Heart left ventricle (tissue), 16 donors: ENCODE data around the gene SERPINE3. TPM values are rescaled to one million over a fixed set of nuclear protein-coding genes. Genes with fewer than 3 reads are reported as not detected.

Experiments used
- ATAC-seq, 4 donors: fragments of 200-7000 bp; cut with Tn5 transposase; one replicate each; pipeline ENCODE4 v1.9.1; 2020 to 2022; ENCODE audit warnings: moderate library complexity in 4 of 4, mild to moderate bottlenecking in 3 of 4, moderate number of reproducible peaks in 1 of 4
- DNase-seq, 5 donors: peaks; one replicate each; pipeline ENCODE4 v3.0.0-alpha.2; 2020
- H3K27ac ChIP-seq, 12 donors: fragments of 200-600 bp; sonication (generic) in 4 of 12; one replicate each; pipeline versions ENCODE4 v1.5.0 to v1.8.0; 2016 to 2022; ENCODE audit warnings: mild to moderate bottlenecking in 2 of 12
- H3K27me3 ChIP-seq, 9 donors: fragments of 200-600 bp; sonication (generic) in 2 of 9; one replicate each; pipeline versions ENCODE4 v1.5.1 to v1.8.0; 2016 to 2022; ENCODE audit warnings: mild to moderate bottlenecking in 3 of 9
- H3K36me3 ChIP-seq, 9 donors: fragments of 200-600 bp; sonication (generic) in 2 of 9; one replicate each; pipeline versions ENCODE4 v1.5.0 to v1.8.0; 2018 to 2022; ENCODE audit warnings: mild to moderate bottlenecking in 2 of 9
- H3K4me1 ChIP-seq, 12 donors: fragments of 200-600 bp; sonication (generic) in 4 of 12; one replicate each; pipeline versions ENCODE4 v1.5.0 to v1.8.0; 2016 to 2022; ENCODE audit warnings: mild to moderate bottlenecking in 3 of 12
- H3K4me3 ChIP-seq, 12 donors: fragments of 200-600 bp; sonication (generic) in 4 of 12; one replicate each; pipeline versions ENCODE4 v1.5.0 to v1.8.0; 2017 to 2022; ENCODE audit warnings: mild to moderate bottlenecking in 9 of 12, moderate library complexity in 4 of 12
- H3K9me3 ChIP-seq, 12 donors: fragments of 200-600 bp; sonication (generic) in 4 of 12; one replicate each; pipeline versions ENCODE4 v1.5.0 to v1.8.0; 2016 to 2022; ENCODE audit warnings: mild to moderate bottlenecking in 1 of 12
- POLR2A ChIP-seq, 2 donors: fragments of 450-650 bp; IDR thresholded peaks; one replicate each; pipeline ENCODE4 v1.6.1; 2017; ENCODE audit warnings: antibody characterized with exemption in 2 of 2, mild to moderate bottlenecking in 2 of 2, moderate library complexity in 2 of 2
- WGBS, 4 donors: extraction: QIAGEN DNeasy Blood & Tissue Kit in 2 of 4; methylation state at CpG; one replicate each; pipeline versions ENCODE4 v1.1.5 to v1.1.7; 2013 to 2018; 5-methylcytosine and 5-hydroxymethylcytosine counted together
- intact Hi-C, 10 donors: fragments of 100-400 bp; cut with DNase I; formaldehyde crosslinking; loops; one replicate each; pipeline versions ENCODE4 v1.11.1 to v1.14.2; 2022
- polyA plus RNA-seq, 2 donors: library from polyadenylated mRNA; stranded (reverse); fragments of 200-250 nt; gene quantifications; one replicate each; pipeline ENCODE4 v1.2.3, GENCODE V29; 2013
- total RNA-seq, 9 donors: library from RNA; depleted of rRNA in 2 of 9; stranded (reverse); fragments of >200 nt in 2 of 9; fragmentation: NEBNext Ultra II Directional in 3 of 9; extraction: Animal tissue kit (Norgen Biotek cat#: 25700) in 3 of 9; gene quantifications; one replicate each; pipeline versions ENCODE4 v1.1.0 to v1.2.4, GENCODE V29; 2016 to 2023
- TF ChIP-seq, protein P1 (sequence below), 12 donors: fragments of 200-600 bp; sonication (generic) in 4 of 12; IDR thresholded peaks; one replicate each; pipeline versions ENCODE4 v1.5.0 to v1.8.0; 2018 to 2022; ENCODE audit warnings: antibody characterized with exemption in 12 of 12, mild to moderate bottlenecking in 5 of 12
- donor health status: ischemic (EF 13 %, LVEDD 7.1; RV severe dilation, severe dysfunction).
- donor health status: healthy with polysubstance abuse.
- donor health status: DM: no; HTN: yes; CAD: no.
- donor health status: DM: no; HTN: no; CAD: no.
- donor health status: ischemic (EF 25% LVEDD 6.9; RV normal size, moderate dysfunction).
- donor health status: ischemic (EF 25% LVEDD 5.7; RV mildly dilated, moderate dysfunction).
- donor health status: healthy.
- donor health status: DM: yes; HTN: yes; CAD: no.
- donor health status: ischemic (EF 35%, LVEDD 5.7; RV mildly dilated, moderate dysfunction).
- donor health status: nonischemic (EF 11% LVEDD 7.7; RV severe dilation, severe dysfunction).
- donor health status: DM: yes; HTN: yes; CAD: no.
- donor health status: PGD.
- donor health status: ischemic (EF 29% LVEDD 5.4; RV normal size, mild dysfunction).
- donor health status: nonischemic (EF 23%, LVEDD 6.1; RV moderate dilation, normal function).

Gene SERPINE3
- total and polyA plus RNA-seq, 11 donors: 0.14 TPM; not detected in 10

DNA sequence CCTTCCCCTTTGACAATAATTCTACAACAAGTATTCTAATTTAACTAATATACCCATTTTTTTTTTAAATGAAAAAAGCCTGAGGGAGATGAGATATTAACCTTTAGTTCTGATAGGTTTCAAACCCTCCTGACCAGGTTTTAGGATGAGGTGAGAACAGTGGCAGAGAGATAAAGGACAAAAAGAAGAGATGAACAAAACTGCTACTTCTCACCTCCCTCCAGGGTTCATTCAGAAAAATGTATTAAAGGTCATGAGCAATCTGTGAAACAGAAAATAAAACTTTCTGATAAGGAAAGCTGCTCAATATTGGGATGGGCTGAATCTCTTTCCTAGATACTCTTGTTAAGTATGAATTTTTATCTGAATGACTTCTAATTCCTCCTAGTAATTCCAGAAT, 24.1 kb downstream of the SERPINE3 start:
- Histone ChIP-seq H3K9me3 (no peaks in the 10 kb centered on the region), H3K27me3 (no peaks in the 10 kb centered on the region), H3K4me1 (no peaks in the 10 kb centered on the region), H3K36me3 (peaks cover 0 to 86% (median 75%) of the 10 kb centered on the region in 9 donors), H3K4me3 (no peak overlapping the region), H3K27ac (no peak overlapping the region)
- TF ChIP-seq POLR2A (IDR thresholded peaks at IDR 0.05): no peak
- TF ChIP-seq, protein P1, sequence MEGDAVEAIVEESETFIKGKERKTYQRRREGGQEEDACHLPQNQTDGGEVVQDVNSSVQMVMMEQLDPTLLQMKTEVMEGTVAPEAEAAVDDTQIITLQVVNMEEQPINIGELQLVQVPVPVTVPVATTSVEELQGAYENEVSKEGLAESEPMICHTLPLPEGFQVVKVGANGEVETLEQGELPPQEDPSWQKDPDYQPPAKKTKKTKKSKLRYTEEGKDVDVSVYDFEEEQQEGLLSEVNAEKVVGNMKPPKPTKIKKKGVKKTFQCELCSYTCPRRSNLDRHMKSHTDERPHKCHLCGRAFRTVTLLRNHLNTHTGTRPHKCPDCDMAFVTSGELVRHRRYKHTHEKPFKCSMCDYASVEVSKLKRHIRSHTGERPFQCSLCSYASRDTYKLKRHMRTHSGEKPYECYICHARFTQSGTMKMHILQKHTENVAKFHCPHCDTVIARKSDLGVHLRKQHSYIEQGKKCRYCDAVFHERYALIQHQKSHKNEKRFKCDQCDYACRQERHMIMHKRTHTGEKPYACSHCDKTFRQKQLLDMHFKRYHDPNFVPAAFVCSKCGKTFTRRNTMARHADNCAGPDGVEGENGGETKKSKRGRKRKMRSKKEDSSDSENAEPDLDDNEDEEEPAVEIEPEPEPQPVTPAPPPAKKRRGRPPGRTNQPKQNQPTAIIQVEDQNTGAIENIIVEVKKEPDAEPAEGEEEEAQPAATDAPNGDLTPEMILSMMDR (IDR thresholded peaks at IDR 0.05): no peak
- intact Hi-C loops: no loop called here
- ATAC-seq: no peak
- no peak for DNase-seq

GRCh38 chr13:51364404-51365008, 25.0 kb downstream of the SERPINE3 start:
- no peak for TF ChIP-seq POLR2A (IDR thresholded peaks at IDR 0.05)
- Histone ChIP-seq H3K9me3 (no peaks in the 10 kb centered on the region), H3K4me1 (no peaks in the 10 kb centered on the region), H3K27me3 (no peaks in the 10 kb centered on the region), H3K27ac (no peak overlapping the region), H3K4me3 (no peak overlapping the region), H3K36me3 (peaks cover 0 to 94% (median 82%) of the 10 kb centered on the region in 9 donors)
- DNase-seq: no peak
- intact Hi-C loops: no loop called here
- WGBS, 4 donors: 71 to 77% (median 74%) methylated on average over 3 of the region's 3 CpGs
- ATAC-seq: no peak

DNA sequence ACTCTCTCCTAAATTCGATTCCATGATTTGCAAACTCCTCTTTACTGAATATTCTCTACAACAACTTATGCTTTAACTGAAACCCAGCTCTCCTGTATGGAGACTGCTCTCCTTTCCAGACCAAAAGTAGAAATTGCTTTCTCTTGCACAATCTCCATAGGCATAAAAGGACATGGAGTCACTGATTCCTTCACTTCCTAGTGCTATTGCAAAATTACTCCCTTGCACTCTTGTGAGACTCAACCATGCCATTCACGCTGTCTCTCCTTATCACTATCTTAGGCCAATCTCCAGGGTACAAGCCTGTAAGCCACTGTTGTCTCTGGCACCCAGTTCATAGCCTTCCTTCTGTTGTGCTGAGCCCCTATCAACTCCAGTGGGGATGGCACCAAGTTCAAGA, 30.6 kb downstream of the SERPINE3 start:
- intact Hi-C loops: no loop called here
- H3K4me1 ChIP-seq: no peaks in the 10 kb centered on the region
- no peak overlapping the region for H3K27ac ChIP-seq
- no peaks in the 10 kb centered on the region for H3K27me3 ChIP-seq
- no peak overlapping the region for H3K4me3 ChIP-seq
- H3K36me3 ChIP-seq: peaks cover 0 to 93% (median 80%) of the 10 kb centered on the region in 9 donors
- 79 to 94% (median 90%) methylated on average over 2 of the region's 2 CpGs for WGBS, 4 donors
- H3K9me3 ChIP-seq: no peaks in the 10 kb centered on the region
- TF ChIP-seq POLR2A (IDR thresholded peaks at IDR 0.05): no peak
- TF ChIP-seq, protein P1 (IDR thresholded peaks at IDR 0.05): no peak
- ATAC-seq (no peak), DNase-seq (no peak)

DNA sequence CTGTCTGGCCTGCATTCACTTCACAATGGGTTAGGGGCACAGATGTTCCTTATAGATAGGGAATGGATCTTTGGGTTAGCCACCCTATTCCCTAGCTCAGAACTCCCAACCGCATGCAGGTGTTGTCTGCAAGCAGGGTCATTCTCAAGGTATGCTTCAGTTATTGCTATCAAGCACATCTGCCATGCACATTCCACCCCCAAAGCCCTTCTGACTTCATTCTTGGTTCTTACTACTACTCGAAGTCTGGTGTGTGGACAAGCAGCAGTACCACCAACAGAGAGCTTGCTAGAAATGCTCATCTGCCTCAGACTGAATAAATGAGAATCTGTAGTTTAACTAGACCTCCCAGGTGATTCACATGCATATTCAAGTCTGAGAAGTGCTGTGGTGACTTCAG, 31.3 kb downstream of the SERPINE3 start:
- Histone ChIP-seq H3K4me1 (no peaks in the 10 kb centered on the region), H3K4me3 (no peak overlapping the region), H3K27ac (no peak overlapping the region), H3K36me3 (peaks cover 0 to 92% (median 81%) of the 10 kb centered on the region in 9 donors), H3K27me3 (no peaks in the 10 kb centered on the region), H3K9me3 (no peaks in the 10 kb centered on the region)
- intact Hi-C loops: no loop called here
- DNase-seq (no peak), ATAC-seq (no peak)
- no peak for TF ChIP-seq POLR2A (IDR thresholded peaks at IDR 0.05)
- TF ChIP-seq, protein P1 (IDR thresholded peaks at IDR 0.05): no peak
- WGBS, 4 donors: 91 to 98% (median 95%) methylated on average over 2 of the region's 2 CpGs
